HEK293T (cell line): ENCODE measurements around the gene COL10A1.

Source experiments
- CTCF ChIA-PET: fragments of 350-600 bp; formaldehyde crosslinking; extraction: SDS; loops from one replicate; lab custom pipeline; 2021; ENCODE audit warnings: antibody characterized with exemption, inconsistent platforms; lab: Yijun Ruan, JAX
- POLR2A ChIA-PET: fragments of 350-600 bp; formaldehyde crosslinking; extraction: SDS; loops from one replicate; lab custom pipeline; 2020; ENCODE audit warnings: antibody characterized with exemption, inconsistent platforms; lab: Yijun Ruan, JAX
- DNase-seq: peaks from one replicate; pipeline ENCODE4 v3.0.0; 2012; ENCODE audit warnings: mixed read lengths; ENCODE audit errors: extremely low spot score
- ARNT ChIP-seq: fragments of 450-650 bp; IDR thresholded peaks from 2 replicates; pipeline ENCODE4 v1.6.1; 2017; ENCODE audit warnings: mild to moderate bottlenecking
- BHLHE40 ChIP-seq: fragments of 450-650 bp; IDR thresholded peaks from 2 replicates; pipeline ENCODE4 v1.6.1; 2016; ENCODE audit warnings: mild to moderate bottlenecking, moderate library complexity, borderline replicate concordance
- CTBP1 ChIP-seq: fragments of 450-650 bp; IDR thresholded peaks from 2 replicates; pipeline ENCODE4 v1.6.1; 2016; ENCODE audit warnings: borderline replicate concordance
- ELF4 ChIP-seq: fragments of 450-650 bp; IDR thresholded peaks from 2 replicates; pipeline ENCODE4 v1.6.1; 2017; ENCODE audit warnings: antibody characterized with exemption
- FOXA1 ChIP-seq: fragments of 450-650 bp; IDR thresholded peaks from 2 replicates; pipeline ENCODE4 v1.6.1; 2016; ENCODE audit warnings: mild to moderate bottlenecking
- FOXK2 ChIP-seq: fragments of 450-650 bp; IDR thresholded peaks from 2 replicates; pipeline ENCODE4 v1.6.1; 2016; ENCODE audit warnings: mild to moderate bottlenecking
- FOXM1 ChIP-seq: fragments of 450-650 bp; IDR thresholded peaks from 2 replicates; pipeline ENCODE4 v1.6.1; 2017; ENCODE audit warnings: mild to moderate bottlenecking, borderline replicate concordance
- HDGF ChIP-seq: fragments of 450-650 bp; IDR thresholded peaks from 2 replicates; pipeline ENCODE4 v1.6.1; 2017; ENCODE audit warnings: antibody characterized with exemption, borderline replicate concordance
- L3MBTL2 ChIP-seq: fragments of 450-650 bp; conservative IDR thresholded peaks from 2 replicates; pipeline ENCODE4 v1.6.1; 2016; ENCODE audit warnings: mild to moderate bottlenecking
- LEF1 ChIP-seq: fragments of 450-650 bp; IDR thresholded peaks from 2 replicates; pipeline ENCODE4 v1.6.1; 2017; ENCODE audit warnings: mild to moderate bottlenecking, borderline replicate concordance
- NFRKB ChIP-seq: fragments of 450-650 bp; IDR thresholded peaks from 2 replicates; pipeline ENCODE4 v1.6.1; 2016; ENCODE audit warnings: mild to moderate bottlenecking, moderate library complexity
- PKNOX1 ChIP-seq: fragments of 450-650 bp; IDR thresholded peaks from 2 replicates; pipeline ENCODE4 v1.6.1; 2016
- SP1 ChIP-seq: fragments of 450-650 bp; IDR thresholded peaks from 2 replicates; pipeline ENCODE4 v1.6.1; 2017
- SUZ12 ChIP-seq: fragments of 450-650 bp; IDR thresholded peaks from 2 replicates; pipeline ENCODE4 v1.6.1; 2016; ENCODE audit warnings: mild to moderate bottlenecking
- TARDBP ChIP-seq: fragments of 450-650 bp; IDR thresholded peaks from 2 replicates; pipeline ENCODE4 v1.6.1; 2016
- ZNF384 ChIP-seq: fragments of 450-650 bp; IDR thresholded peaks from 2 replicates; pipeline ENCODE4 v1.6.1; 2016

COL10A1 gene

DNA sequence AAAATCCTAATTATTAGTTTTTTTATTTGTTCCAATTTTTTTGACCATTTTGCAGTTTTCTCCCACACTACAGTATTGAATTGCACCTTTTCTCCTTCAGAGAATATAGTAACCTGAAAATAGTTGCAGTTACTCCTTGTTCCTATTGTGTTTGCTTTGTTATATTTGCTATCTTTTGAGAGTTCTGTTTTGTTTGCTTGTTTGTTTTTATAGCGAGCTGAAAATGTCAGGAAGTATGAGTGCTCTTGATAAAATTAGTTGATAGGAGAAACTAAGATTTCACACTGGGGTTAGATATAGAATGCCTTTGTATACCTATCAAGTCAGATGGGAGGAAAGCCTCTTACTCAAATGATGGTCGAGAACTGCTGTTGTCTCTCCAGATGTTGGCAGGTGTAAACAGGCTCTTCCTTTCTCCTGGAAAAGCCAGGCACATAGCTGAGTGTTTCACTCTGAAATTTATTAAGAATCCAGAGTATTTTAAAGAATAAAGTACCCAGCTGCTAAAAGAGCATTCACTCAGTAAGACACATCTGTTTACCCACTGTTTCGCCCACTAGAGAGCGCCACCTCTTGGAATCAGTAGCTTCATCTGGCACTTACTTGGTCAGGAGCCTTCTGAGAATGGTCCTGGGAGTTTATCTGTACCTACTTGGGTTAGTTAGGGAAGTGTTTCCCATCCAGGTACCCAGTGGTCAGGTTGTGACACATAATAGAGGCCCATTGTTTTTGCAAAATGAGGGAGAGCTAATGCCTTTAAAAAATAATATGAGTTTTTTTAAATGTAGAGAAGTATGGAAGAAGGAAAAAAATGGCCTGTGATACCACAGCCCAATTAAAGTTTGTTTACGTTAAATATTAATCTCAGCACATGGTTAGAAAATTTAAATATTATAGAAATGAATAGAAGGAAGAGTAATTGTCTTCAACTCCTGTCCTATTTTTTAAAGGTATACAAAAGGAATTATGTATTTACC lies 14.1 kb downstream of the COL10A1 start:
- DNase-seq, result peak; percentile 49
- ChIA-PET CTCF (interaction anchor here (0.6 to 2.6 kb wide), 10 partner anchors 10 to 101 kb away, joined by 3 to 26 read pairs (median 4); partner anchors contain the start of gene NT5DC1), POLR2A (interaction anchor here (4.2 kb wide), 1 partner anchor 11 kb away, joined by 24 read pairs; the partner anchor contains the start of gene NT5DC1)
- no peak for TF ChIP-seq FOXK2
- TF ChIP-seq HDGF, result no peak
- no peak for TF ChIP-seq SP1
- TF ChIP-seq TARDBP, result no peak
- TF ChIP-seq ARNT, result no peak
- no peak for TF ChIP-seq PKNOX1
- TF ChIP-seq BHLHE40, result no peak
- TF ChIP-seq SUZ12, result no peak
- no peak for TF ChIP-seq ELF4
- no peak for TF ChIP-seq ZNF384
- TF ChIP-seq FOXM1, result no peak
- TF ChIP-seq NFRKB, result no peak
- TF ChIP-seq L3MBTL2, result no peak
- no peak for TF ChIP-seq FOXA1
- TF ChIP-seq CTBP1, result no peak
- TF ChIP-seq LEF1, result no peak

DNA sequence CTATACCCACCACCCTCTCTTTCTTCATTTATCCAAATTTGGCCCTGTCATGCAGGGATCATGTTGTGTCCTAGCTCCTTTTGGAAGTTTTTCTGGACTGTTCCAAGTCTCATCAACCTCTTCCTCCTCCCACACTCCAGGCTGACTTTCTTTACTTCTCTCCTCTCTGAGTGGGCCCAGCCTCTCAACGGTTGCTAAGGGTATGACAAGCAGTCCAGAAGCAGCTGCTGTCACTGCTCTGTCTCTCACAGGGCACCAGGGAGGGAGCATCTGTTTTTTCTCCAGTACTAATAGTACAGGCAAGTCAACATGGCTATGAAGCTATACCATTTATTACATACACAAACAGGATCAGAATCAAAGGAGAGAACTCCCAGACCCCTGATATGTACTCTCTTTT lies 17.1 kb downstream of the COL10A1 start:
- CTCF ChIA-PET, result interaction anchor here (0.5 kb wide), 1 partner anchor 31 kb away, joined by 3 read pairs; no protein-coding TSS in a partner anchor
- TF ChIP-seq BHLHE40, result no peak
- no peak for TF ChIP-seq CTBP1
- TF ChIP-seq TARDBP, result no peak
- TF ChIP-seq L3MBTL2, result no peak
- no peak for TF ChIP-seq NFRKB
- no peak for TF ChIP-seq FOXM1
- no peak for TF ChIP-seq FOXK2
- TF ChIP-seq ARNT, result no peak
- TF ChIP-seq SUZ12, result no peak
- TF ChIP-seq PKNOX1, result no peak
- TF ChIP-seq ELF4, result no peak
- TF ChIP-seq SP1, result no peak
- TF ChIP-seq ZNF384, result no peak
- no peak for TF ChIP-seq FOXA1
- TF ChIP-seq LEF1, result no peak
- no peak for TF ChIP-seq HDGF
- DNase-seq, result no peak
- POLR2A ChIA-PET, result interaction anchor here (4.2 kb wide), 1 partner anchor 8 kb away, joined by 24 read pairs; the partner anchor contains the start of gene NT5DC1

DNA sequence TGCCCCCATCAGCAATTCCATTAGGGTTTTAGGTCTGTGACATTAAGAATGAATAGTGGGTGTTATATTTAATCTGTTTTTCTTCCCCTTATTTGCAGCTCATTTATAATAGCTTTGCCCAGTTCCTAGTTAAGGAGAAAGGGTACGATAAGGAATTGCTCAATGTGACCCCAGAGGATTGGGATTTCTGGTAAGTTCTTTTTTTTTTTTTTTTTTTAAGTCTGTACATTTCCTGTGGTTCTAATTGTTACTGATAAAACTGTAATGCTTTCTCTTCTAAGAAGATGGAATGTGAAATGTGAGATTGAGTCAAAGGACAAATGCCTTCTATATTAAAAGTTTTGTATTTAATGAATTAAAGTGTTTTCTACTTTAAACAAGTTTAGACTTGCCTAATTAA lies 19.8 kb downstream of the COL10A1 start:
- ChIA-PET POLR2A (no interaction called here), CTCF (interaction anchor here (0.8 to 1.1 kb wide), 2 partner anchors 9 to 95 kb away, joined by 3 to 4 read pairs; no protein-coding TSS in a partner anchor)
- TF ChIP-seq FOXK2 (no peak), PKNOX1 (no peak), NFRKB (no peak), HDGF (no peak), ELF4 (no peak), L3MBTL2 (no peak), FOXA1 (no peak), ARNT (no peak), SUZ12 (no peak), CTBP1 (no peak)
- no peak for DNase-seq

DNA sequence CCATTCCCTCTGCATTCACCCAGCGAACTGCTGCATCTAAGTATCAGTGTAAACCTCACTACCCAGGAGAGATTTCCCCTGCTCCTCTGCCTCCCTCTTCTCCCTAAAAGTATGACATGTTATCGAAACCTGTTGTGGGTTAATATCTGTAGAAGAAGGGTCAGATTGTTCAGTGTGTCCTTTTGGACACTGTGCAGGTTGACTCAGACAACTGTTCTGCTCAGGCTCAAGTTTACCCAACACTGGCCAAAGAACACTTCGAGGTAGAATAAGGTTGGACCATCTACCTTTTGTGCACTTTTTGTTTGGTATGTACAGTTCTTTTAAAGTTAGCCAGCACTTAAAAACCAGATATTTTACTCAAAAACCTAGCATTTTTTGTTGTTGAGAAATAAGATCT lies 20.7 kb downstream of the COL10A1 start:
- POLR2A ChIA-PET, result no interaction called here
- CTCF ChIA-PET, result no interaction called here
- DNase-seq, result no peak
- TF ChIP-seq FOXK2 (no peak), ELF4 (no peak), SUZ12 (no peak), HDGF (no peak), CTBP1 (no peak), PKNOX1 (no peak), TARDBP (no peak), FOXA1 (no peak), LEF1 (no peak), SP1 (no peak), L3MBTL2 (no peak), FOXM1 (no peak), BHLHE40 (no peak)

- POLR2A ChIA-PET, result no interaction called here
- no peak for TF ChIP-seq TARDBP
- TF ChIP-seq SP1, result no peak
- no peak for TF ChIP-seq ARNT
- no peak for TF ChIP-seq CTBP1
- TF ChIP-seq FOXM1, result no peak
- TF ChIP-seq PKNOX1, result no peak
- TF ChIP-seq L3MBTL2, result no peak
- no peak for TF ChIP-seq HDGF
- no peak for TF ChIP-seq ELF4
- no peak for TF ChIP-seq LEF1
- CTCF ChIA-PET, result interaction anchor here (0.8 kb wide), 1 partner anchor 94 kb away, joined by 3 read pairs; no protein-coding TSS in a partner anchor
These were observed 21.3 kb downstream of the COL10A1 start for GRCh38 chr6:116104636-116105035.

More at GRCh38 chr6:116104636-116105035, 21.3 kb downstream of the COL10A1 start:
- DNase-seq, result no peak
